Hepatocyte (in vitro differentiated cells): ENCODE data around the gene ZBTB7C. TPM values are rescaled to one million over a fixed set of nuclear protein-coding genes. Genes with fewer than 3 reads are reported as not detected.

Source experiments
- DNase-seq: peaks from one replicate; pipeline ENCODE4 v3.0.0-alpha.2; 2016; ENCODE audit warnings: low spot score
- H2AFZ ChIP-seq: fragments of 200-600 bp; sonication (generic); 2 replicates; pipeline ENCODE4 v1.6.0; 2016; ENCODE audit warnings: antibody characterized with exemption, mild to moderate bottlenecking
- H3K27ac ChIP-seq: fragments of 200-600 bp; sonication (generic); 2 replicates; pipeline ENCODE4 v1.5.1; 2016; ENCODE audit warnings: mild to moderate bottlenecking
- H3K27me3 ChIP-seq: fragments of 200-600 bp; sonication (generic); 2 replicates; pipeline ENCODE4 v1.6.1; 2016
- H3K36me3 ChIP-seq: fragments of 200-600 bp; sonication (generic); replicated peaks from 2 replicates; pipeline ENCODE4 v1.5.1; 2016; ENCODE audit warnings: low read depth; ENCODE audit not compliant: insufficient read depth
- H3K4me1 ChIP-seq: fragments of 200-600 bp; sonication (generic); 2 replicates; pipeline ENCODE4 v1.5.1; 2016; ENCODE audit warnings: mild to moderate bottlenecking, moderate library complexity; ENCODE audit not compliant: insufficient read depth
- H3K4me2 ChIP-seq: fragments of 200-600 bp; sonication (generic); 2 replicates; pipeline ENCODE4 v1.6.0; 2016
- H3K4me3 ChIP-seq: fragments of 200-600 bp; sonication (generic); 2 replicates; pipeline ENCODE4 v1.5.1; 2016; ENCODE audit warnings: mild to moderate bottlenecking
- H3K79me2 ChIP-seq: fragments of 200-600 bp; sonication (generic); 2 replicates; pipeline ENCODE4 v1.6.0; 2017; ENCODE audit warnings: mild to moderate bottlenecking
- H3K9me2 ChIP-seq: fragments of 200-600 bp; sonication (generic); replicated peaks from 2 replicates; pipeline ENCODE4 v1.6.0; 2017; ENCODE audit warnings: mild to moderate bottlenecking; ENCODE audit not compliant: insufficient read depth
- H3K9me3 ChIP-seq: fragments of 200-600 bp; sonication (generic); 2 replicates; pipeline ENCODE4 v1.5.1; 2016; ENCODE audit warnings: low read depth, mild to moderate bottlenecking
- H4K20me1 ChIP-seq: fragments of 200-600 bp; sonication (generic); 2 replicates; pipeline ENCODE4 v1.6.0; 2016; ENCODE audit warnings: mild to moderate bottlenecking; ENCODE audit not compliant: insufficient read depth, poor library complexity, severe bottlenecking
- CTCF ChIP-seq: fragments of 200-600 bp; sonication (generic); IDR thresholded peaks from 2 replicates; pipeline ENCODE4 v1.5.1; 2016; ENCODE audit warnings: antibody characterized with exemption, mild to moderate bottlenecking; ENCODE audit not compliant: poor library complexity
- EZH2 ChIP-seq: fragments of 200-600 bp; sonication (generic); IDR thresholded peaks from 2 replicates; pipeline ENCODE4 v1.6.1; 2016; ENCODE audit warnings: antibody characterized with exemption, mild to moderate bottlenecking, borderline replicate concordance
- EZH2phosphoT487 ChIP-seq: fragments of 200-600 bp; sonication (generic); IDR thresholded peaks from one replicate; pipeline ENCODE4 v1.6.1; 2018; ENCODE audit warnings: antibody characterized with exemption, mild to moderate bottlenecking, low read depth, moderate library complexity; ENCODE audit not compliant: unreplicated experiment, severe bottlenecking
- WGBS: methylation state at CpG from one replicate; pipeline ENCODE4 v1.1.6; 2016; ENCODE audit warnings: low lambda C conversion rate; ENCODE audit errors: missing lambda C conversion rate; 5-methylcytosine and 5-hydroxymethylcytosine counted together
- polyA plus RNA-seq: library from polyadenylated mRNA; unstranded; fragments of >200 nt; fragmentation: Nextera tagmentation; extraction: Ambion mirVana; gene quantifications from 2 replicates; pipeline ENCODE4 v1.2.1, GENCODE V29; 2016
- total RNA-seq: library from RNA; depleted of rRNA; stranded (reverse); fragments of >200 nt; gene quantifications from 2 replicates; pipeline ENCODE4 v1.2.3, GENCODE V29; 2014

Gene ZBTB7C
- total and polyA plus RNA-seq, 2 experiments from 2014 or later = 0.70 to 1.0 TPM

DNA sequence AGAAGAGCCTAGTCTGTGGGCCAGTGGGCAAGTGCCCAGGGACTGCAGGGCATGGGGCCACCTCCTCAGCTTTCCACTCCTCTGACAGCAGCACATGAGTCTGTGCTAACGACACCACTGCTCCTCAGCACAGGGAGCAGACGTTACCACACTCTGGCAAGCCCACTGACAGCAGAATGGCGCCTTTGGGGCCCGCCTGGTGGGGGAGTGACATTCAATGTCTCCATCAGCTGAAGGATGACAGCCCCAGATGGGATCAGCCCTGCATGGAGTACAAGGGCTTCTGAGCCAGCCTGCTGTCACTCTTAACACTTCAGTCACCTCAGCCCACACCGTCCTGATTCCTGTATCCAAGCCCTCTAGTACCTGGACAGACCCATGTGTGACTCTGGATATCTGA, 329.3 kb downstream of the ZBTB7C start:
- WGBS = 89% methylated on average over 5 of the region's 5 CpGs
- DNase-seq = no peak
- Histone ChIP-seq H2AFZ (no peak overlapping the region), H3K27me3 (no peaks in the 10 kb centered on the region), H3K9me2 (no peaks in the 10 kb centered on the region), H3K4me2 (no peak overlapping the region), H4K20me1 (no peaks in the 10 kb centered on the region), H3K36me3 (no peaks in the 10 kb centered on the region), H3K4me3 (no peak overlapping the region), H3K27ac (no peak overlapping the region), H3K4me1 (no peaks in the 10 kb centered on the region), H3K9me3 (no peaks in the 10 kb centered on the region), H3K79me2 (no peaks in the 10 kb centered on the region)
- no peak for TF ChIP-seq EZH2phosphoT487
- no peak for TF ChIP-seq CTCF
- no peak for TF ChIP-seq EZH2

DNA sequence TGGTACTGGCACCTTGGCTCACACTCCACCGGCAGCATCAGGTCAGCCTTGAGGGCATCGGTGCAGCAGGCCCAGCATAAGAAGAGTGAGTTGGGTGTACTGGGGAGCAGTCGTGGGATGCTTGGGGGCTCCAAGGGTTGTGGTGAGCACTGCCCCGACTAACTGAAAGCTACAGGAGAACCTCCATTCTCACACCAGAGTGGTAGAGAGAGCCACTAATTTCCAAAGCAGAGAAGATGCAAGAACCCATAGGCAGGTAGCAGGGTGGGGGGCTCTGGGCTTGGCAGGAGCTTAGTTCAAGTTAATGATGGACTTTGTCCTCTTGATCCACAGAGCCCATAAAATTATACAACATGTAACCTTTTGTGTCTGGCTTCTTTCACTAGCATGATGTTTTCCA, 330.7 kb downstream of the ZBTB7C start:
- no peaks in the 10 kb centered on the region for H4K20me1 ChIP-seq
- TF ChIP-seq EZH2 = no peak
- TF ChIP-seq EZH2phosphoT487 = no peak
- H3K9me3 ChIP-seq = no peaks in the 10 kb centered on the region
- 98% methylated on average over 4 of the region's 4 CpGs for WGBS
- no peaks in the 10 kb centered on the region for H3K27me3 ChIP-seq
- no peak overlapping the region for H2AFZ ChIP-seq
- H3K79me2 ChIP-seq = no peaks in the 10 kb centered on the region
- no peaks in the 10 kb centered on the region for H3K4me1 ChIP-seq
- H3K9me2 ChIP-seq = no peaks in the 10 kb centered on the region
- H3K4me2 ChIP-seq = no peak overlapping the region
- H3K27ac ChIP-seq = no peak overlapping the region
- H3K4me3 ChIP-seq = no peak overlapping the region
- H3K36me3 ChIP-seq = no peaks in the 10 kb centered on the region
- no peak for DNase-seq

DNA sequence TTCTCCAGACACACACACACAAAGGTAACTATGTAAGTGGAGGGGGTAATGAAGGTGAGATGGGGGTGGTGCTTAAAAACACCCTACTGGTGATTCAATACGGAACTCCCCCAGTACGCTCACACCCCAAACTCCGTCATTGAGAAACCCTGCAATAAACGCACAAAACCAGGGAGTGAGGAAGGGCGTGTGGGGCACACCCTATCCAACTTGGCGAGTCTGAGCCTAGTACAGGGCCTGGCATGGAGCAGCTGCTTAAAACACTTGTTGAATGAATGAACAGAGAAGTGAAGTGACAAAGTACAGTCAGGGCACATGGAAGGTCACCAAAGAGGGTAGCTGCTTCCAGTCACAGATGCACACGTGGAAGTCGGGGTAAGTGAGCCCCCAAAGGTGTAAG, 331.9 kb downstream of the ZBTB7C start:
- Histone ChIP-seq H3K4me3 (no peak overlapping the region), H2AFZ (no peak overlapping the region), H4K20me1 (no peaks in the 10 kb centered on the region), H3K27me3 (no peaks in the 10 kb centered on the region), H3K79me2 (no peaks in the 10 kb centered on the region), H3K36me3 (no peaks in the 10 kb centered on the region), H3K4me2 (no peak overlapping the region), H3K9me3 (no peaks in the 10 kb centered on the region), H3K9me2 (no peaks in the 10 kb centered on the region), H3K27ac (no peak overlapping the region), H3K4me1 (no peaks in the 10 kb centered on the region)
- WGBS = 92% methylated on average over 8 of the region's 8 CpGs
- no peak for DNase-seq
- TF ChIP-seq CTCF (no peak), EZH2phosphoT487 (no peak), EZH2 (no peak)

- DNase-seq = no peak
- no peaks in the 10 kb centered on the region for H3K4me1 ChIP-seq
- TF ChIP-seq CTCF = no peak
- no peak for TF ChIP-seq EZH2
- TF ChIP-seq EZH2phosphoT487 = no peak
- H3K4me2 ChIP-seq = no peak overlapping the region
- no peak overlapping the region for H3K27ac ChIP-seq
- H3K9me3 ChIP-seq = no peaks in the 10 kb centered on the region
- no peaks in the 10 kb centered on the region for H3K27me3 ChIP-seq
- no peak overlapping the region for H3K4me3 ChIP-seq
- no peak overlapping the region for H2AFZ ChIP-seq
- 75% methylated on average over 2 of the region's 2 CpGs for WGBS
- no peaks in the 10 kb centered on the region for H4K20me1 ChIP-seq
- H3K9me2 ChIP-seq = no peaks in the 10 kb centered on the region
- H3K79me2 ChIP-seq = no peaks in the 10 kb centered on the region
- H3K36me3 ChIP-seq = no peaks in the 10 kb centered on the region
Observed at GRCh38 chr18:48076461-48076860, 332.7 kb downstream of the ZBTB7C start.
